Inflammatory macrophage treated with lipopolysaccharide for 4 hours (primary cell): ENCODE measurements around the gene PTGER1.

Experiments used
- DNase-seq: peaks from one replicate; pipeline ENCODE4 v3.0.0-alpha.2; 2020

PTGER1 gene

DNA sequence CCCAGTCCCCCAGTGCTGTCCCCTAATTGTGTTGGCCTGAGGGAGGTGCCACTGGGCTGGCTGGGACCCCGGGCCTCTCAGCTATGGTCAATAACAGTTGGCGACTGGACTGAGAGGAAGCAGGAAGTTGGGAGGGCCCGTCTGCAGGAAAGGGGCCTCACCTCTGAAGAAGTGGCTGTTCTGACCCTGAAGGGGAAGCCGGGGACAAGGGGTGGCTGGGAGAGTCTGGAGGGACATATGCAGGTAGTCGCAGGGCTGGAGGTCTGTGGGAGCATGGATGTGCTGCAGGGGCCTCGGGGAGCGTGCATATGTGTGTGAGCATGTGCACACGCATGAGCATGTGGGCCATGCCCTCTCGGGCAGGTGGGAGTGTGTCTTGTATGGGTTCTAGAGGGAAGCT, 36.1 kb downstream of the PTGER1 start:
- no peak for DNase-seq

GRCh38 chr19:14437578-14438140, 37.5 kb downstream of the PTGER1 start:
- no peak for DNase-seq

GRCh38 chr19:14435320-14436050, 39.7 kb downstream of the PTGER1 start:
- DNase-seq: no peak

GRCh38 chr19:14434543-14435319, 40.4 kb downstream of the PTGER1 start:
- peak; percentile 33 for DNase-seq

DNA sequence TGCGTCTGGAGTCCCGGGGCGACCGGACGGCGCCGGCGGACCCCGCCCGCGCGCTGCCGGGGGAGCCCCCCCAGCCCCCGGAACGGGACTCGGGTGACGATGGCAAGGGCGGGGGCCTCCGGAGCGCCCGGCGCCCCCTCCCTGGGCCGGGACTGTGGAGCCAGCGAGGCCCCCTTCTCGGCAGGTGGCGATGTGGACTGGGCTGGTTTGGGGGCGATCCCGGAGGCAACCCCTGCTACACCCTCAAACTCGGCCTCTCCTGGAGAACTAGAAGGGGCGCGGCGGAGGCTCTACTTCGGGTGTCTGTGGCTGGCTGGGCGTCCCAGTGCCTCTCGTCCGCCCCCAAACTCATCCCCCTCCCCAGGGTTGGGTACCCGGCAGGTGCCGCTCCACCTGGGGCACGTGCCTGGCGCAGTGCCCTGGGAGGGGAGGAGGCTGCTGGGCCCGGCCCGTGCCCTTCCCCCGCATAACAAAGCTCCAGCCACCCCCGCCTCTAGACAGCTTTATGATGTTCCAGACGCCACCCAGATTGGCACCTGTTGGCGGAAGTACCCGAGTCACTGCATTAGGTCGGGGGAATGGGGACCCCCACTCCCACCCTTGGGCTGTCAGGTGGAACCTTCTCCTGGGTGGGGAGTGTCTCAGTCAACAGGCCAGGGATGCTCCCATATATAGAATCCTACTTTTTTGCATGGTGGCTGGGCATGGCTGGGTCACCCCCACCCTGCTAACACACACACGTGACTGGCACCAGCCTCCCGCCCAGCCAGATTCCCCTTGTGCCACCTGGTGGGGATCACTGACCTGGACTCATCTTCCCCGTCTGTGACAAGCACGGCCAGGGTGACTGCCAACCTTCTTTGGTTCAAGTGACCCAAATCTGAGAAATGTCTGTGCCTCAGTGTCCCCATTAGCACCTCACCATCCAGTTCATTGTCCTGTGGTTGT, 41.3 kb downstream of the PTGER1 start:
- DNase-seq: no peak

DNA sequence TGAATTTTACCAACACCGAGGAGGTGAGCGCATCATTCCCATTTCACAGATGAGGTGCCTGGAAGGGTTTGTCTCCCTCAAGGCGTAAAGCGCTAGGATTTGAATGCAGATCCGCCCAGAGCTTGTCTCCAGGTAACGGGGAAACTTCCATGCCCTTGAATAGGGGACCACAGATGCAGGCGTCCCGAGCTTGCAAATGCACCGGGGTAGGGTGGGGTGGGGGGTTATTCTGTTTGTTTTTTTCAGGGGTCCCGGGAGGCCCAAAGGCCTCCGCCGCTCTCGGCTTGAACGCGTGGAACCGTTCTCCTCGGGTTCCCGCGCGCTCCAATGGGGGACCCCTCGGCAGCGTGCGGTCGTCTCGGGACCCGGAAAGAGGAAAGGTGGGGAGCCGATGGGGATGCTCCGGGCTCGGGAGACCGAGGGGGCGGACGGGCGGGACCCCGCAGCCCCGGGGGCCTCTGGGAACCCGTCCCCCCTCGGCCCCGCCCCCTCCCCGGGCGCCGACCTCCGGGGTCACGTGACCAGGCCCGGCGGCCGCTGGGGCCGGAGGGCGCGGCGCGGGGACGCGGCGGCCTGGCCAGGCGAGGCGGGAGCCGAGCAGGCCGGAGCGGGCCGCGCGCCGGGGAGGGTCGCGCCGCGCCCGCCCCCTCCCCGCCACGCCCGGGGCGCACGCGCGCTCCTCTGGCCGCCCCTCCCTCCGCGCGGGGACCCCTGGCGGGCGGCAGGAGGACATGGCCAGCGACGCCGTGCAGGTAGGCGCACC, 42.2 kb downstream of the PTGER1 start, which contains the start of gene PKN1:
TSS of gene PKN1 (plus strand) at position 516 of the 763 bp plus-strand sequence. CDS start at position 732, 216 bp downstream.
- peak; percentile 30 for DNase-seq

- no peak for DNase-seq
These were observed 44.4 kb downstream of the PTGER1 start for GRCh38 chr19:14430712-14431111.

- no peak for DNase-seq
These were observed 46.2 kb downstream of the PTGER1 start for GRCh38 chr19:14428882-14429416.

GRCh38 chr19:14427461-14427860, 47.7 kb downstream of the PTGER1 start:
- no peak for DNase-seq

- no peak for DNase-seq
These were observed 49.4 kb downstream of the PTGER1 start for GRCh38 chr19:14425696-14426138.
